HEK293 (cell line): ENCODE data around the gene AMIGO1.

Experiments used
- CTCF ChIA-PET: fragments of 350-600 bp; formaldehyde crosslinking; extraction: SDS; loops from one replicate; lab custom pipeline; 2021; ENCODE audit warnings: antibody characterized with exemption; lab: Yijun Ruan, JAX
- POLR2A ChIA-PET: fragments of 300-600 bp; formaldehyde crosslinking; extraction: SDS; loops from one replicate; lab custom pipeline; 2020; ENCODE audit warnings: antibody characterized with exemption, inconsistent platforms; lab: Yijun Ruan, JAX
- H3K27ac ChIP-seq: fragments of 200-500 bp; sonication (Bioruptor generic); 2 replicates; pipeline ENCODE4 v1.5.1; 2014; ENCODE audit warnings: low read depth, low read length, control low read depth, inconsistent platforms; ENCODE audit errors: extremely low read depth
- H3K36me3 ChIP-seq, 2 experiments: fragments of 200-500 bp in 1 of 2; sonication (Bioruptor generic) in 1 of 2; 1 replicate in 1 of 2; 2 replicates in 1 of 2; pipeline ENCODE4 v1.5.1; 2014 to 2017; ENCODE audit warnings: inconsistent platforms in 2 of 2, low read length in 2 of 2; ENCODE audit not compliant: control insufficient read depth in 2 of 2, insufficient read depth in 1 of 2
- H3K4me1 ChIP-seq: fragments of 200-500 bp; sonication (Bioruptor generic); 2 replicates; pipeline ENCODE4 v1.5.1; 2014; ENCODE audit warnings: mild to moderate bottlenecking, low read length, inconsistent platforms; ENCODE audit not compliant: control insufficient read depth, insufficient read depth
- H3K4me3 ChIP-seq: 2 replicates; pipeline ENCODE4 v1.5.1; 2011; ENCODE audit warnings: low read depth, mild to moderate bottlenecking, control low read depth, low read length, moderate library complexity
- H3K9me3 ChIP-seq: fragments of 200-500 bp; sonication (Bioruptor generic); 2 replicates; pipeline ENCODE4 v1.5.1; 2014; ENCODE audit warnings: low read depth, low read length, inconsistent platforms; ENCODE audit not compliant: control insufficient read depth, insufficient read depth
- GFI1B ChIP-seq: fragments of 450-650 bp; formaldehyde crosslinking; IDR thresholded peaks from 2 replicates; pipeline ENCODE4 v1.5.1; 2016; ENCODE audit warnings: missing biosample characterization, missing genetic modification characterization
- GLIS1 ChIP-seq: fragments of 450-650 bp; formaldehyde crosslinking; IDR thresholded peaks from 2 replicates; pipeline ENCODE4 v1.5.1; 2016; ENCODE audit warnings: missing biosample characterization, missing genetic modification characterization
- HOXA7 ChIP-seq: sonication (generic); formaldehyde crosslinking; IDR thresholded peaks from 2 replicates; pipeline ENCODE4 v1.8.1; 2022; ENCODE audit warnings: missing genetic modification reagents, borderline replicate concordance
- KLF17 ChIP-seq: fragments of 450-650 bp; formaldehyde crosslinking; IDR thresholded peaks from 2 replicates; pipeline ENCODE4 v1.5.1; 2016; ENCODE audit warnings: missing biosample characterization, missing genetic modification characterization
- SP3 ChIP-seq: fragments of 450-650 bp; formaldehyde crosslinking; IDR thresholded peaks from 2 replicates; pipeline ENCODE4 v1.5.1; 2016; ENCODE audit warnings: missing biosample characterization, missing genetic modification characterization
- ZBTB10 ChIP-seq: fragments of 450-650 bp; formaldehyde crosslinking; IDR thresholded peaks from 2 replicates; pipeline ENCODE4 v1.5.1; 2016; ENCODE audit warnings: missing biosample characterization, missing genetic modification characterization
- ZFP69B ChIP-seq: fragments of 450-650 bp; formaldehyde crosslinking; IDR thresholded peaks from 2 replicates; pipeline ENCODE4 v1.5.1; 2016; ENCODE audit warnings: missing biosample characterization, missing genetic modification characterization
- ZIC2 ChIP-seq: fragments of 450-650 bp; formaldehyde crosslinking; IDR thresholded peaks from 2 replicates; pipeline ENCODE4 v1.5.1; 2016; ENCODE audit warnings: missing biosample characterization, missing genetic modification characterization
- ZNF121 ChIP-seq: fragments of 450-650 bp; formaldehyde crosslinking; IDR thresholded peaks from 2 replicates; pipeline ENCODE4 v1.5.1; 2016; ENCODE audit warnings: missing biosample characterization, missing genetic modification characterization
- ZNF140 ChIP-seq: fragments of 450-650 bp; formaldehyde crosslinking; IDR thresholded peaks from 2 replicates; pipeline ENCODE4 v1.5.1; 2016; ENCODE audit warnings: missing biosample characterization, missing genetic modification characterization
- ZNF202 ChIP-seq: fragments of 450-650 bp; formaldehyde crosslinking; IDR thresholded peaks from 2 replicates; pipeline ENCODE4 v1.5.1; 2016; ENCODE audit warnings: missing biosample characterization, missing genetic modification characterization, borderline replicate concordance
- ZNF23 ChIP-seq: fragments of 450-650 bp; formaldehyde crosslinking; IDR thresholded peaks from 2 replicates; pipeline ENCODE4 v1.5.1; 2016; ENCODE audit warnings: missing biosample characterization, missing genetic modification characterization, borderline replicate concordance
- ZNF248 ChIP-seq: fragments of 450-650 bp; formaldehyde crosslinking; IDR thresholded peaks from 2 replicates; pipeline ENCODE4 v1.5.1; 2017; ENCODE audit warnings: missing biosample characterization, missing genetic modification characterization
- ZNF404 ChIP-seq: fragments of 450-650 bp; formaldehyde crosslinking; IDR thresholded peaks from 2 replicates; pipeline ENCODE4 v1.5.1; 2017; ENCODE audit warnings: missing biosample characterization, missing genetic modification characterization
- ZNF600 ChIP-seq: fragments of 450-650 bp; formaldehyde crosslinking; IDR thresholded peaks from 2 replicates; pipeline ENCODE4 v1.5.1; 2016; ENCODE audit warnings: missing biosample characterization, missing genetic modification characterization
- ZNF785 ChIP-seq: fragments of 450-650 bp; formaldehyde crosslinking; IDR thresholded peaks from 2 replicates; pipeline ENCODE4 v1.5.1; 2016; ENCODE audit warnings: missing biosample characterization, missing genetic modification characterization
- ZSCAN4 ChIP-seq: fragments of 450-650 bp; formaldehyde crosslinking; IDR thresholded peaks from 2 replicates; pipeline ENCODE4 v1.5.1; 2017; ENCODE audit warnings: missing biosample characterization, missing genetic modification characterization
- TF ChIP-seq, protein P1 (sequence below): fragments of 450-650 bp; formaldehyde crosslinking; IDR thresholded peaks from 2 replicates; pipeline ENCODE4 v1.5.1; 2016; ENCODE audit warnings: missing biosample characterization, missing genetic modification characterization
- TF ChIP-seq, protein P2 (sequence below): IDR thresholded peaks from 2 replicates; pipeline ENCODE4 v1.6.1; 2011; ENCODE audit warnings: mild to moderate bottlenecking, low read depth, low read length, borderline replicate concordance

The AMIGO1 gene

GRCh38 chr1:109492779-109493178 is 16.7 kb downstream of the AMIGO1 start (continued):
- TF ChIP-seq KLF17 (tag by site-specific recombination), result no peak
- TF ChIP-seq ZNF140, result no peak
- no peak for TF ChIP-seq ZBTB10
- no peak for TF ChIP-seq ZNF23 (tag by site-specific recombination)
- TF ChIP-seq ZSCAN4 (tag by site-specific recombination), result no peak
- TF ChIP-seq ZNF600 (tag by site-specific recombination), result no peak
- no peak for TF ChIP-seq ZNF785 (tag by site-specific recombination)

- Histone ChIP-seq H3K4me3 (no peak overlapping the region), H3K9me3 (no peaks in the 10 kb centered on the region)
- no peak for TF ChIP-seq HOXA7 (CRISPR knock-in tag)
- no peak for TF ChIP-seq GFI1B (tag by site-specific recombination)
- no peak for TF ChIP-seq ZFP69B (tag by site-specific recombination)
- TF ChIP-seq ZNF248 (tag by site-specific recombination), result no peak
- no peak for TF ChIP-seq ZNF121 (tag by site-specific recombination)
- TF ChIP-seq, protein P1, sequence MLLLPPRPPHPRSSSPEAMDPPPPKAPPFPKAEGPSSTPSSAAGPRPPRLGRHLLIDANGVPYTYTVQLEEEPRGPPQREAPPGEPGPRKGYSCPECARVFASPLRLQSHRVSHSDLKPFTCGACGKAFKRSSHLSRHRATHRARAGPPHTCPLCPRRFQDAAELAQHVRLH (tag by site-specific recombination), result no peak
- TF ChIP-seq ZNF202 (tag by site-specific recombination), result no peak
- no peak for TF ChIP-seq ZNF140
- TF ChIP-seq, all 188 proteins: peak for 0
- no peak overlapping the region for H3K27ac ChIP-seq
- ChIA-PET POLR2A (interaction anchor here (1.5 kb wide), 1 partner anchor 41 kb away, joined by 7 read pairs; no protein-coding TSS in a partner anchor), CTCF (interaction anchor here (0.7 to 36.3 kb wide), 12 partner anchors 8 to 388 kb away, joined by 3 to 1152 read pairs (median 4); partner anchors contain the start of genes AMIGO1, ATXN7L2, GNAI3 and GPR61)
- no peaks in the 10 kb centered on the region for H3K4me1 ChIP-seq
- peaks cover 0 to 64% of the 10 kb centered on the region in 2 experiments; a peak in 1 of 3 replicates for H3K36me3 ChIP-seq
These were observed 18.2 kb downstream of the AMIGO1 start for GRCh38 chr1:109491372-109491771.

- Histone ChIP-seq H3K27ac (no peak overlapping the region), H3K36me3 (peaks cover 0 to 64% of the 10 kb centered on the region in 2 experiments; a peak in 1 of 3 replicates), H3K4me3 (no peak overlapping the region), H3K4me1 (no peaks in the 10 kb centered on the region), H3K9me3 (no peaks in the 10 kb centered on the region)
- POLR2A ChIA-PET, result interaction anchor here (1.5 kb wide), 1 partner anchor 42 kb away, joined by 7 read pairs; no protein-coding TSS in a partner anchor
- TF ChIP-seq GLIS1 (tag by site-specific recombination) (peak; percentile 48; the same call in 1 of the 2 replicates), ZIC2 (tag by site-specific recombination) (peak; percentile 16; the same call in 1 of the 2 replicates), SP3 (no peak), ZNF404 (no peak)
- TF ChIP-seq, protein P2, sequence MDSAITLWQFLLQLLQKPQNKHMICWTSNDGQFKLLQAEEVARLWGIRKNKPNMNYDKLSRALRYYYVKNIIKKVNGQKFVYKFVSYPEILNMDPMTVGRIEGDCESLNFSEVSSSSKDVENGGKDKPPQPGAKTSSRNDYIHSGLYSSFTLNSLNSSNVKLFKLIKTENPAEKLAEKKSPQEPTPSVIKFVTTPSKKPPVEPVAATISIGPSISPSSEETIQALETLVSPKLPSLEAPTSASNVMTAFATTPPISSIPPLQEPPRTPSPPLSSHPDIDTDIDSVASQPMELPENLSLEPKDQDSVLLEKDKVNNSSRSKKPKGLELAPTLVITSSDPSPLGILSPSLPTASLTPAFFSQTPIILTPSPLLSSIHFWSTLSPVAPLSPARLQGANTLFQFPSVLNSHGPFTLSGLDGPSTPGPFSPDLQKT, result no peak
- CTCF ChIA-PET, result interaction anchor here (0.6 to 36.3 kb wide), 20 partner anchors 8 to 388 kb away, joined by 3 to 1152 read pairs (median 3); partner anchors contain the start of genes AMIGO1, ATXN7L2, GNAI3 and GPR61
These were observed 18.6 kb downstream of the AMIGO1 start for GRCh38 chr1:109490934-109491302.
